Skeletal muscle satellite cell (primary cell): ENCODE results near the gene ADARB2.

Experiments used
- H3K27me3 ChIP-seq: 2 replicates; pipeline ENCODE4 v1.7.0; 2013; ENCODE audit warnings: low read length; ENCODE audit not compliant: control insufficient read depth, insufficient read depth
- H3K36me3 ChIP-seq: 2 replicates; pipeline ENCODE4 v1.7.0; 2013; ENCODE audit warnings: mild to moderate bottlenecking, control low read depth, low read length; ENCODE audit not compliant: insufficient read depth
- H3K4me1 ChIP-seq: 2 replicates; pipeline ENCODE4 v1.7.0; 2013; ENCODE audit warnings: low read length; ENCODE audit not compliant: control insufficient read depth, insufficient read depth
- H3K4me2 ChIP-seq: 2 replicates; pipeline ENCODE4 v1.7.0; 2013; ENCODE audit warnings: mild to moderate bottlenecking, low read length
- H3K4me3 ChIP-seq: 2 replicates; pipeline ENCODE4 v1.7.0; 2013; ENCODE audit warnings: low read length
- H3K9ac ChIP-seq: 2 replicates; pipeline ENCODE4 v1.7.0; 2013; ENCODE audit warnings: mild to moderate bottlenecking, low read depth, low read length, moderate library complexity
- H3K9me3 ChIP-seq: replicated peaks from 2 replicates; pipeline ENCODE4 v1.7.0; 2013; ENCODE audit warnings: mild to moderate bottlenecking, control low read depth, low read length

The ADARB2 gene

GRCh38 chr10:1508096-1508495 is 229.2 kb downstream of the ADARB2 start:
- Histone ChIP-seq H3K4me1 (no peaks in the 10 kb centered on the region), H3K4me3 (no peak overlapping the region), H3K36me3 (no peaks in the 10 kb centered on the region), H3K4me2 (no peak overlapping the region), H3K9me3 (peaks cover 23% of the 10 kb centered on the region), H3K27me3 (no peaks in the 10 kb centered on the region), H3K9ac (no peak overlapping the region)

- Histone ChIP-seq H3K4me2 (no peak overlapping the region), H3K4me3 (no peak overlapping the region), H3K9me3 (peaks cover 23% of the 10 kb centered on the region), H3K36me3 (no peaks in the 10 kb centered on the region), H3K9ac (no peak overlapping the region), H3K27me3 (no peaks in the 10 kb centered on the region), H3K4me1 (no peaks in the 10 kb centered on the region)
Observed at GRCh38 chr10:1507436-1507835, 229.9 kb downstream of the ADARB2 start.

DNA sequence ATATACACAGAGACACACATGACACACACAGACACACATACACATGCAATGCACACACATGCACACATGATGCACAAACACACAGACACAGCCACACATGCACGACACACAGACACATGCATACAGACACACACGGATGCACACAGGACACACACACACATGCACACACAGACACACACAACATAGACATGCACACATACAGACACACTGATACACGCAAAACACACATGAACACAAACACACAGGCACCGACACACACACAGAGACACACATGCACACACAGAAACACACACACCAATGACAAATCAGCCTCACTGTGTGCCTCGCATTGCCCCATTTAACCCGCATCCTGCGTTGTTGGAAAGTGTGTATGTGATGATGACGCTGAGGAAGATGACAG is 232.4 kb downstream of the ADARB2 start:
- Histone ChIP-seq H3K4me2 (no peak overlapping the region), H3K9me3 (peaks cover 16% of the 10 kb centered on the region), H3K36me3 (no peaks in the 10 kb centered on the region)

GRCh38 chr10:1504286-1504685 is 233.0 kb downstream of the ADARB2 start:
- no peaks in the 10 kb centered on the region for H3K27me3 ChIP-seq
- H3K4me2 ChIP-seq = no peak overlapping the region
- H3K9ac ChIP-seq = no peak overlapping the region
- no peak overlapping the region for H3K4me3 ChIP-seq
- H3K4me1 ChIP-seq = no peaks in the 10 kb centered on the region
- H3K36me3 ChIP-seq = no peaks in the 10 kb centered on the region
- peaks cover 22% of the 10 kb centered on the region for H3K9me3 ChIP-seq

More for the DNA sequence above, 232.4 kb downstream of the ADARB2 start:
- H3K4me3 ChIP-seq = no peak overlapping the region
- H3K9ac ChIP-seq = no peak overlapping the region
- no peaks in the 10 kb centered on the region for H3K4me1 ChIP-seq
- H3K27me3 ChIP-seq = no peaks in the 10 kb centered on the region

GRCh38 chr10:1502451-1502850 is 234.9 kb downstream of the ADARB2 start:
- no peak overlapping the region for H3K4me2 ChIP-seq
- H3K4me3 ChIP-seq = no peak overlapping the region
- H3K27me3 ChIP-seq = no peaks in the 10 kb centered on the region
- no peaks in the 10 kb centered on the region for H3K4me1 ChIP-seq
- H3K9me3 ChIP-seq = peaks cover 21% of the 10 kb centered on the region
- H3K36me3 ChIP-seq = no peaks in the 10 kb centered on the region
- H3K9ac ChIP-seq = no peak overlapping the region

DNA sequence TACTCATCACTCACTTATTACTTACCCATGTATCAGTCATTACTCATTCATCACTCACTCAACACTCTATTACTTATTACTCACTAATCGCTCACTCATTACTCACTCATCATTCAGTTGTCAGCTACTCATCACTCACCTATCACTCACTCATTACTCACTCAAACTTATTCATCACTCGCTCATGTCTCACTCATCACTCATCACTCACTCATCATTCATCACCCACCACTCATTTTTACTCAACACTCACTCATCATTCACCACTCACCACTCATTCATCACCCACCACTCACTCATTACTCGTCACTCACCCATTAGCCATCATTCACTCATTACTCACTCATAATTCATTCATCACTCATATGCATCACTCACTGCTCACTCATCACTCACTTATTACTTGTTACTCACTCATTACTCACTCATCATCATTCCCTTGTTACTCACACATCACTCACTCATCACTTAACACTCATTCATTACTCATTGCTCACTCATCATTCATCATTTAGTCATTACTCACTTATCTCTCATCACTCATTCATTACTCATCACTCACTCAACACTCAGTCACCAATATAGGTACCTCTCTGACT is 237.9 kb downstream of the ADARB2 start:
- Histone ChIP-seq H3K27me3 (no peaks in the 10 kb centered on the region), H3K4me3 (no peak overlapping the region), H3K9ac (no peak overlapping the region), H3K36me3 (no peaks in the 10 kb centered on the region), H3K9me3 (peaks cover 23% of the 10 kb centered on the region), H3K4me1 (no peaks in the 10 kb centered on the region), H3K4me2 (no peak overlapping the region)

- no peaks in the 10 kb centered on the region for H3K4me1 ChIP-seq
- H3K36me3 ChIP-seq = no peaks in the 10 kb centered on the region
- no peak overlapping the region for H3K9ac ChIP-seq
- no peaks in the 10 kb centered on the region for H3K27me3 ChIP-seq
- H3K4me3 ChIP-seq = no peak overlapping the region
- H3K4me2 ChIP-seq = no peak overlapping the region
- H3K9me3 ChIP-seq = peaks cover 18% of the 10 kb centered on the region
Observed at GRCh38 chr10:1498746-1499358, 238.5 kb downstream of the ADARB2 start.

DNA sequence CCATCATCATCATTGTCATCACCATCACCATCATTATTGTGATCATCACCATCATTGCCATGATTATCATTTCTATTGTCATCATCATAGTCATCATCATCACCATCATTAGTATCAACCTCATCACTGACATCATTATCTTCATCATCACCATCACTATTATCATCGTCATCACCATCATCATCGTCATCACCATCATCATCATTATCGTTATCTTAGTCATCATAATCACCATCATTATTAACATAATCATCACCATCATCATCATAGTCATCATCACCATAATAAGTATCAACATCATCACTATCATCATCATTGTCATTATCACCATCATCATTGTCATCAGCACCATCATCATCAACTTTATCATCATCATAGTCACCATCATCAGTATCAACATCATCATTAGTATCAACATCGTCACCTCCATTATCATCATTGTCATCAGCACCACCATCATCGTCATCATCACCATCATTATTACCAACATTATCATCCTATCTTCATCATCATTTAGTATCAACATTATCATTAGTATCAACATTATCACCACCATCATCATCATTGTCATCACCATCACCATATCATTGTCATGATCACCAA is 241.3 kb downstream of the ADARB2 start:
- no peak overlapping the region for H3K4me3 ChIP-seq
- H3K9ac ChIP-seq = no peak overlapping the region
- H3K27me3 ChIP-seq = no peaks in the 10 kb centered on the region
- no peak overlapping the region for H3K4me2 ChIP-seq
- no peaks in the 10 kb centered on the region for H3K36me3 ChIP-seq
- peaks cover 23% of the 10 kb centered on the region for H3K9me3 ChIP-seq
- H3K4me1 ChIP-seq = no peaks in the 10 kb centered on the region

- H3K4me2 ChIP-seq = no peak overlapping the region
- H3K27me3 ChIP-seq = no peaks in the 10 kb centered on the region
- peaks cover 17% of the 10 kb centered on the region for H3K9me3 ChIP-seq
- no peak overlapping the region for H3K4me3 ChIP-seq
- no peaks in the 10 kb centered on the region for H3K36me3 ChIP-seq
- H3K4me1 ChIP-seq = no peaks in the 10 kb centered on the region
- no peak overlapping the region for H3K9ac ChIP-seq
Observed at GRCh38 chr10:1492641-1493040, 244.7 kb downstream of the ADARB2 start.

- no peak overlapping the region for H3K4me3 ChIP-seq
Observed at GRCh38 chr10:1491901-1492300, 245.4 kb downstream of the ADARB2 start.

GRCh38 chr10:1489801-1490200 is 247.5 kb downstream of the ADARB2 start:
- H3K9ac ChIP-seq = no peak overlapping the region
- H3K9me3 ChIP-seq = peaks cover 28% of the 10 kb centered on the region
- no peaks in the 10 kb centered on the region for H3K4me1 ChIP-seq
- H3K36me3 ChIP-seq = no peaks in the 10 kb centered on the region
- no peak overlapping the region for H3K4me3 ChIP-seq
- H3K4me2 ChIP-seq = no peak overlapping the region
- H3K27me3 ChIP-seq = no peaks in the 10 kb centered on the region

More at GRCh38 chr10:1491901-1492300, 245.4 kb downstream of the ADARB2 start:
- peaks cover 16% of the 10 kb centered on the region for H3K9me3 ChIP-seq
- H3K4me1 ChIP-seq = no peaks in the 10 kb centered on the region
- no peaks in the 10 kb centered on the region for H3K27me3 ChIP-seq
- no peaks in the 10 kb centered on the region for H3K36me3 ChIP-seq
- no peak overlapping the region for H3K4me2 ChIP-seq
- no peak overlapping the region for H3K9ac ChIP-seq
